CD4-positive, alpha-beta T cell treated with Interleukin-15 for 1 hour (primary cell): ENCODE results near the gene PKM.

Experiments
- DNase-seq: peaks from one replicate; pipeline ENCODE4 v3.0.0-alpha.2; 2020

PKM gene

DNA sequence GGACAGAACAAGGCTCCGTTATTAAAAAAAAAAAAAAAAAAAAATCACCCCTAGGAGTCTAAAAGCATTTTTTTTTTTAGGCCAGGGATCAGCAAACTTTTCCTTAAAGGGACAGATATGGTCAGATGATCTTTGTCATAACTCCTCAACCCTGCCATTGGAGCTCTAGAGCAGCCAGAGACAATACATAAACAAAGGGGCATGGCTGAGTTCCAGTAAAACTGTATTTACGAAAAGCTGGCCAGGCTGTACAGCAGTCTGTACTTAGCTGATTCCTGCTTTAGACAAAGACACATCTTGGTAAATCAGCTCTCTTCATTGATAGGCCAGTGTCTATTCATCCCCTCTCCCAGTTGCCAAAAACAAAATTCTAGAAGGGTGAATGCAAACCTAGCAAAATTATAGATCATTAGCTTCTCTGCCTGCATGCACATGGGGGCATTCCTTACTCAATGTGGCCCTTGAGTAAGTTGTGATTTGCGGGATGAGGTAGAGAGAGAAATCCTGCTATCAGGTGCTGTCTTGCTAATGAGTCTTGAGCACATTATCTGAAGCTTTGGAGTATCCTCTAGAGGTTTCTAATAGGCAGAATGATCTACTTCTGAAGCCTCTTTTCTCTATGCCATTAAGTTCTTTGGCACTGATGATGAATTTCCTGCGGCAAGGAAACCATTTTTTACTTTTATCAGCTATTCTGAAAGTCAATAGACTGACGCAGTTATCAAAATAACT lies 77.6 kb downstream of the PKM start:
- no peak for DNase-seq
